RCC 7860 (cell line): ENCODE results near the gene OTUB2.
A peak's percentile ranks its signal among the peaks of the same experiment; 100 is the strongest.
"Not testable (repeated sequence)": the region's sequence is repeated elsewhere in the genome, so short reads cannot be mapped to it uniquely, and the experiment has no call there.

Experiments
- DNase-seq: peaks from one replicate; pipeline ENCODE4 v3.0.0-alpha.2; 2015; ENCODE audit warnings: low spot score
- FAIRE-seq: peaks from 2 replicates; lab custom pipeline; 2012; peaks lifted over from hg19 to GRCh38; lab: Jason Lieb, UNC

OTUB2 gene

DNA sequence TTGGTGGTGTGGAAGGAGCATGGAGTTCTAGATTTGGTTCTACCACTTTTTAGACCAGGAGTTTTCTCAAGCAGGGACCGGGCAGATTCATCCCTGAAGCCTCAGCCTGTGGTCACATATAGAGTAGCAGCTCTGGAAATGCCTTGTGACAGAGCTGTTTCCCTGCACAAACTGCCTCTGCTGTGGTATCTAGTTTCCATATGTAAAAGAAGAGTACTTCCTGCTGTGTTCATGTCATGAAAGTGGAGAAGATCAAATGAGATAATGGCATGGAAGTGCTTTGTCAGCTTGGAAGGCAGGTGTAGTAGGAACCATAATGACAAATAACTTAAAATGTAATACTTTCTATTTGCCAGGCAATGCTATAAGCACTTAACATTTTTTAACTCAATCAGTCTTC, 26.1 kb downstream of the OTUB2 start:
- FAIRE-seq (no peak), DNase-seq (no peak)

DNA sequence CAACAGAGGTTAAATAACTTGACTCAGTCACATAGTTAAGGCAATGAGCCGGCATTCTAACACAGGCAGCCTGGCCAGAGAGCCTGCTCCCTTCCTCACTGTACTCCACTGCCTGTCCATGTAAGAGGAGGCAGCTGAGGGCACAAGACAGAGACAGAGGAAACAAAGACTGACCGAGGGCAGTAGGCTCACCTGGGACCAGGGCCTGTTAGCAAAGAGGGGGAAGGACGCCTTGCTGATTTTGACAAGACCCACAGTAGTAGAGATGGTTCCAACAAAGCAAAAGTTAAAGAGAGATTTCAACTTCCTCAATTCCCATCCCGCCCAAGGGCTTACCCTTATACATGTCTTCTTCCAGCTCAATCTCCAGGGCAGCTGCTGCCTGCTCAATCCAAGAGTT, 26.5 kb downstream of the OTUB2 start:
- DNase-seq (no peak), FAIRE-seq (no peak)

DNA sequence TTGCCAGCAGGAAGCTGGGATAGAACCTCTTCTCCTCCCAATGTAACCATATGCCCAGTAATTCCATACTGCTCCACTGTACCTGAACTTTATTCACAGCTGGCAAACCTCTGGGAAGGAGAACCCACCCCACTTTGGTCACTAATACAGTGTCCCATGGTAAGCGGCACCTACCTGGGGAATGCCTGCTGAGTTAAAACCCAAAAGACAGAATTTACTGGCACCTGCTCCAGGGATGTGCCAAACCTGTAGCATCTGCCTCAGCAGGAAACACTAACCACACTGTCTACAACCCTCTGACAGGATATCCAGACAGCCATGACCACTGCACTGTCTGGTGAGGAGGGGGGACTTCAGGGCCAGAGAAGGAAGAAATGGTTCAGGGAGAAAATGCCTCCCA, 28.3 kb downstream of the OTUB2 start:
- DNase-seq, result no peak
- FAIRE-seq, result no peak

DNA sequence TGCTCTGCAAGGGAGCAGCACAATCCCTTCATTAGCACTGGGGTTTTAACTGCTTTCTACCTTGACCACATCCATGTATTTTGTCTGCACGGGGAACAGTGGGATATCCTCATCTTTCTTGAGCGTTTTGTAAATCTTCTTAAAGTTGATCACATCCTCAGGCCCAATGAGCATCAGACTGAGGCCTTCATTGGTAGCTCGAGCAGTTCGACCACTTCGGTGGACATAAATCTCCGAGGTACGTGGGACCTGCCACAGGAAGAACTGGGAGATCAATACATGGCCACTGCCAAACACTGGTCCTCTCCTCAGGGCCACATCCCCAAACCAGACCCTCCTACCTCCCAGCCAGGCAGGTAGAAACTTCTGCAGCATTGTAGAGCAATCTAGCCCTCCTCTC, 28.8 kb downstream of the OTUB2 start:
- FAIRE-seq, result no peak
- no peak for DNase-seq

DNA sequence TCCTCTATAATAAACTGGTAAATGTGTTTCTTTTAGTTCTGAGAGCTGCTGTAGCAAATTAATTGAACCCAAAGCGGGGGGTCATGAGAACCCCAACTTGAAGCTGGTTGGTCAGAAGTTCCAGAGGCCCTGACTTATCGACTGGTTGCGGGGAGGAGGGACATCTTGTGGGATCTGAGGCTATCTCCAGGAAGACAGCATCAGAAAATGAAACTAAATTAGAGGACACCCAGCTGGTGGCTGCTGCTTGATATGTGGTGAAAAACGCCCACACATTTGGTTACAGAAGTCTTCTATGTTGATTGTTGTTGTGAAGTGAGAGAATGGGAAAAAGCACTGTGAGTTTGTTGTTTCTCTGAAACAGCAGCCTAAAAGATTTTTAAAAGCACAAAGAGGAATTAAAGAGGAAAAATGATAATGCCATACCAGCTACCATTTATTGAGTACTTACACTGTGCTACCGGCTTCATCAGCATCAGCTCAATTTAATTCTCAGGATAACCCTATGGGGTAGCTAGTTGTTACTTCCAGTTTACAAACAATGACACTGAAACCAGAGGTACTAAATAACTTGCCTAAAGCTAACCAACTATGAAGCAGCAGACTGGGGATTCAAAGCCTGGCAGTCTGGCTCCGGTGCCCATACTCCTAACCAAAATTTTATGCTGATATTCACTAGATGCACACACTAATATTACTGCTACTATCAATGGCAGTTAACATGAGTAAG, 30.6 kb downstream of the OTUB2 start:
- FAIRE-seq (no peak), DNase-seq (no peak)

DNA sequence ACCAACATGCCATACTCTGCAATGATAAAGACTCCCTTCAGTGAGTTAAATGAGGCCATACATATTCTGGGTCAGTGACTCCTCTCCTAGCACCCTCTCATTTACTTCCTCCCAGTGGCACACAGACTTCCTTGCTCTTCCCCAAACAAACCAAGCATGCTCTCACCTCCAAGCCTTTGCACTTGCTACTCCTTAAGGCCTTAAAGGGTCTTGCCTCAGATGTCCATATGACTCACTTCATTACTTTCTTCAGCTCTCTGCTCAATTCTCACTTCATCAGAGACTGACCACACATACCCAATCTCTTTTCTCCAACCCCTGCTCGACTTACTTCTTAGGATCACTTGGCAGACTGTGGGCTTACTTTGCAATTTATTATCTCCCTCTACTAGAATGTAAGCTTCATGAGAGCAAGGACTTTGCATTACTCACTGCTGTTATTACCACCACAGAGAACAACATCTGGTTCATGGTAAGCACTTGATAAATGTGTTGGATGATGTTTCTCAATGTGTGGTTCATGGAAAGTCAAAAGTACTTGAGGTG, 32.1 kb downstream of the OTUB2 start:
- no peak for DNase-seq
- no peak for FAIRE-seq

DNA sequence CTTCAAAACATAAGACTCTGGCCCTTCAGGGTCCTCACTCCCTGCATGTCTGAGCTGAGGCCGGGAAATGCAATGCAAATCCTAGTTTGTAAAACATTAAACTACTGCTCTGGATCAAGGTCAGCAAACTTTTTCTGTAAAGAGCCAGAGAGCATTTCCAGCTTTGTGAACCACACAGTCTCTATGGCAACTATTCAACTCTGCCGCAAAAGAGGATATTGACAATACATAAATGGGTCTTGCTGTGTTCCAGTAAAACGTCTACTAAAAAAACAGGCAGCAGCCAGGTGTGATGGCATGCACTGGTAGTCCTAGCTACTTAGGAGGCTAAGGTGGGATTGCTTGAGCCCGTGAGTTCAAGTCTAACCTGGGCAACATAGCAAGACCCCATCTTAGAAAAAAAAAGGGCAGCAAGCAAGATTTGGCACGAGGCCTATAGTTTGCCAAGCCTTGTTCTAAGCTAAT, 32.6 kb downstream of the OTUB2 start:
- FAIRE-seq (no peak), DNase-seq (no peak)

DNA sequence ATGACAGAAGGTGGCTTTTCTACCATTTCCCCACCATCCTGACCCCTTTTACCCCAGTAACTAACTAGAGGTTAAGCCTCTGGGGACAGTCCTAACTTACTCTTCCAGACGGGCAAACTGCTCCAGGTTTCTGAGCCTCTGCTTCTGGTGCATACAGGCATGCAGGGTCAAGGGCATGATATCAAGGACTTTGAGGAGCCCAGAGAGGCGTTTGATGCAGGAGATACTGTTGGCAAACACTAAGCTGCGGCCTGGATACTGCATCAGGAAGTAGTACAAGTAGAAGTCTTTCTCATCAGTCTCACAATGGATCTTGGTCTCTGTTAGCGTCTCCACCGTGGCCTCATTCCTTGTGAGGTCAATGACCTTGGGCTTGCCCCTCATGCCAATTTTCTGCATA, 33.9 kb downstream of the OTUB2 start:
- DNase-seq, result no peak
- no peak for FAIRE-seq

DNA sequence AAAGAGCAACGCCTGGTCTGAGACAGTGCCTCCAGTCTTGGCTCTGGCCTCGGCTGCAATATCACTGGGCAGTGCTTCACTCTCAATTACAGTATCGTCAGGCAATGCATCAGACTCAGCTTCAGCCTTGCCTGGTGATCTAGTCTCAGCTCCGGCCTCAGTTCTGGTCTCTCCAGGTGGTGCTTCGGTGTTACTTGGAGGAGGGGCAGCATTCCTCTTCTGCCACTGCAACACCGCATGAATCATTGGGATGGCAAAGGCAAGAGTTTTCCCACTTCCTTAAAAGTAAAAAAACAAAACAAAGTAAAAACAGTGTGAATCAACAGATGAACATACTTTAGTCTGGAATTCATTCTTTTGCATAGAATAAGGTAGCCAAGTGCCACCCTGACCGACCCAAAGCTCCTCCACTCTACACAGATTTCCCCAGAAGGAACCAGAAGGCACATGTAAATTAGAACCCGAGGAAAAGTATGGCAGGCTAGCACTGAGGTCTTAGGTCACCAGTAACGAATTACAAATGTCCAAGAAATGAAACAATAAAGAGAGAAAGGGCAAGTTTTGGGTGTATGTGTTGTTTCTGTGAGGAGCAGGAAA, 36.3 kb downstream of the OTUB2 start:
- peak; percentile 37 for DNase-seq
- FAIRE-seq, result no peak

DNA sequence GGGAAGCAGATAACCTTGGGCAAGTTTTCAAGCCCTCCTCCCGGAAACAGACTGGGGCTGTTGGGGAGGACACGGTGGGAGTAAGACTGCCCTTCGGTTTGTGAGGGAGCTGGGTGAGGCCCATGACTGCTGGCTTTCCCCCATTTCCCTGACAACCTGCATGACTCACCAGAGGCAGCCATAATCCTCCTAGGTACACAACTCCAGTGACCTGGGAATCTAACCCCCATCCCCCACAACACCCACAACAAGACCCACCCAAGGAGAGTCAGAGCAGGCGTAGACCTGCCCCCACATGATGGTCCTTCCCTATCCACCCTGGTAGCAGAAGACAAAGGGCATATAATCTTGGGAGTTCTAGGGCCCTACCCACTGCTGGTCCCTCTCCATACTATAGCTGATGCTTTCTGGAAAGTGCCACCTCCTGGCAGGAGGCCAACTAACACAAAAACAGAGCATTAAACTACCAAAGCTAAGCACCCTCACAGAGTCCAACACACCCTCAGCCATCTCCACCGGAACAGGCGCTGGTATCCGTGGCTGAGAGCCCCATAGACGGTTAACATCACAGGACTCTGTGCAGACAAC, 40.0 kb downstream of the OTUB2 start:
- FAIRE-seq, result no peak
- DNase-seq, result peak; percentile 5

DNA sequence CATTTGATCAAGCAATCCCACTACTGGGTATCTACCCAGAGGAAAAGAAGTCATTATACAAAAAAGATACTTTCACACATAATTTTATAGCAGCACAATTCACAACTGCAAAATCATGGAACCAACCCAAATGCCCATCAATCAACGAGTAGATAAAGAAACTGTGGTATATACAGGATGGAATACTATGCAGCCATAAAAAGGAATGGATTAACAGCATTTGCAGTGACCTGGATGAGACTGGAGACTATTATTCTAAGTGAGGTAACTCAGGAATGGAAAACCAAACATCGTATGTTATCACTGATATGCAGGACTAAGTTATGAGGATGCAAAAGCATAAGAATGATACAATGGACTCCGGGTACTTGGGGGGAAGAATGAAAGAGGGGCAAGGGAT, 45.9 kb downstream of the OTUB2 start:
- FAIRE-seq, result not testable (repeated sequence)

DNA sequence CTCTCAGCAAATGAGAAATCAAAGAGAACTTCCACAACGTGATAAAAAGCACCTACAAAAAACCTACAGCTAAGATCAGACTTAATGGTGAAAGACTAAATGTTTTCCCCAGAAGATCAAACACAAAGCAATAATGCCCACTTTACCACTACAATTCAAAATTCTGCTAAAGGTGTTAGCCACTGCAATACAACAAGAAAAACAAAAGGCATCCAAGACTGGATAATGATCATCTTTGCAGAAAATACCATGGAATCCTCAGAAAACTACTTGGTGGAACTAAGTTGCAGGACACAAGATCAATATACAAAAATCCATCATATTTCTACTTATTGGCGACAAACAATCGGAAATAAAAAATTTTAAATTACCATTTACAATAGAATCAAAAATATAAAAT, 48.4 kb downstream of the OTUB2 start:
- no peak for FAIRE-seq
- no peak for DNase-seq

More for the DNA sequence above, 45.9 kb downstream of the OTUB2 start:
- not testable (repeated sequence) for DNase-seq

DNA sequence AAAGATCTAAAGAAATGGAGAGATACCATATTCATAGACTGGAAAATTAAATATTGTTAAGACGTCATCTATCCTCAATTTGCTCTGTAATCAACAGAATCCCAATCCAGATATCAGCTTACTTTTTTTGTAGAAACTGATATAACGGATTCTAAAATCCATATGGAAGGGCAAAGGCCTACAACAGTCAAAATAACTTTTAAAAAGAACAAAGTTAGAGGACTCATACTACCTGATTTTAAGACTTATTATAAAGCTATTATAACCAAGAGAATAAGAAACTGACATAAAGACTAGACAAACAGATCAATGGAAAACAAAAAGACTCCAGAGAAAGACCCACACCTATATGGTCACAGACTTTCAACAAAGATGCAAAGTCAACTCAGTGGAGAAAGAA, 48.9 kb downstream of the OTUB2 start:
- no peak for FAIRE-seq

DNA sequence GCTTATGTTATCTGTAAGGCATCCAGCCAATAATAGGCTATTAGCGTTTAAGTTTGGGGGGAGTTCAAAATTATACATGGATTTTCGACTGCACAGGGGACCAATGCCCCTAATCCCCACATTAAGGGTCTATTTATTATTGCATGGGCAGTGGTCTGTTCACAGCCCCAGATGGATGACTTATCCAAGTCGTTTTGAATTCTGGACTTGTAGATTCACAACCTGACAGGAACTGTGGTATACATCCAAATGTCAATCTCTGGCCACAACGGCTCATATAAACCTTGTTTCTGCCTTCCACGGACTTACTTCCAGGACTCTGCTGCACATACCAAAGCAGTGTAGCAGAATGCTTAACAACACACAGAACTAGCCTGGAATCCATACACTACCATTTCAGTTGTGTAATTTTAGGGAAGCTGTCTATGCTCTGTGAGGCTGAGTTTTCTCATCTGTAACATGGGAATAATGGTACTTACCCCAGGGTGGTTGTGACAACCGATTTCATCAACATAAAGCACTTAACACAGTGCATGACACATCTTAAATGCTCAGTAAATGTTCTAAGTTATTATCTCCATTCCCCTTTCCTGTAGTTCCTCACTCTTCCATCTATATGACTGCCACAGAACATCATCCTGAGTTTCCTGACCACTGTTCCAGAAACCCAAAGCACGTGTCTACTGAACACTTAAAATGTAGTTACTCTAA, 51.1 kb downstream of the OTUB2 start:
- FAIRE-seq (no peak), DNase-seq (no peak)

More for the DNA sequence above, 48.9 kb downstream of the OTUB2 start:
- no peak for DNase-seq

DNA sequence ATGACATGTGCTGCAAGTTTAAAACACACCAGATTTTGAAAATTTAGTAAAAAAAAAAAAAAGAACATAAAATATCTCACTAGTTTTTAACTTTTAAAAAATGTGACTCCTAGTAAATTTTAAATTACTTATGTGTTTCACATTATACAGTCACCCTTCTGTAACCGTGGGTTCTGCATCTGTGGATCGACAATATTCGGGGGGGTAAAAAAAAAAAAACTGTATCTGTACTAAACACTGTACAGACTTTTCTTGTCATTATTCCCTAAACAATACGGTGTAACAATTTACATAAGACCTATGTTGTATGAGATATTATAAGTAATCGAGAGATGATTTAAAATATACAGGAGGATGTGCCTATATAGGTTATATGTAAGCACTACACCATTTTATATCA, 51.7 kb downstream of the OTUB2 start:
- DNase-seq (no peak), FAIRE-seq (no peak)

DNA sequence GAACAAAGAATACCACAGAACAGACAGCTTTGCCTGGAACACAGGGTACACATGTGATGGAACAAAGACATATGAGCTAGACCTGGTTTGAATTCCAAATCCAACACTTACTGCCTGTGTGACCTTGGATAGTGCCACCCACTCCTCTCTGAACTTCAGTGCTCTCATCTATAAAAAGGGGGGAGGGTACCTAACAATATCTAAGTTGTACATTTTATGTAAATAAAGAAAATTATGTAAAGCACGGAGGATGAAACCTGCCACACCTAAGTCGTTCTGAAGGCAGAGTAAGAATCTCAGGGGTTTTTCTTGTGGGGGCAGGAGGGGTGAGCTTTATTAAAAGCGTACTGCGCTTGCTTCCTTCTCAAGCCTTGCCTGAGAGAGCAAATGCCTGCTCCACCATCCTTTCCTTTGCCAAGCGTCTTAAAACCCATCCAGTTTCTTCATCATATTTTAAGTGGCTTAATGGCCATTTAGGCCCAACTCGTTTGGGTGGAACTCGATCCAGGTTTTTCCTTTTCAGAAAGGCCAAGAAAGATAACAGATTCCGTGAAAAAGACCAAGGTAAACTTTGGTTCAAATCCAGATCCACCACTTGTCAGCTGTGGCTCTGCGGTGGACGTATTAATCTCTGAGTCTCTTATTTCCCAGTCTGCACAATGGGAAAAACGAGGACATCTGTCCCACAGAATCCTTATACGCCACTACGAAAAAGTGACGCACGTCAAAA, 53.9 kb downstream of the OTUB2 start:
- DNase-seq (no peak), FAIRE-seq (no peak)

DNA sequence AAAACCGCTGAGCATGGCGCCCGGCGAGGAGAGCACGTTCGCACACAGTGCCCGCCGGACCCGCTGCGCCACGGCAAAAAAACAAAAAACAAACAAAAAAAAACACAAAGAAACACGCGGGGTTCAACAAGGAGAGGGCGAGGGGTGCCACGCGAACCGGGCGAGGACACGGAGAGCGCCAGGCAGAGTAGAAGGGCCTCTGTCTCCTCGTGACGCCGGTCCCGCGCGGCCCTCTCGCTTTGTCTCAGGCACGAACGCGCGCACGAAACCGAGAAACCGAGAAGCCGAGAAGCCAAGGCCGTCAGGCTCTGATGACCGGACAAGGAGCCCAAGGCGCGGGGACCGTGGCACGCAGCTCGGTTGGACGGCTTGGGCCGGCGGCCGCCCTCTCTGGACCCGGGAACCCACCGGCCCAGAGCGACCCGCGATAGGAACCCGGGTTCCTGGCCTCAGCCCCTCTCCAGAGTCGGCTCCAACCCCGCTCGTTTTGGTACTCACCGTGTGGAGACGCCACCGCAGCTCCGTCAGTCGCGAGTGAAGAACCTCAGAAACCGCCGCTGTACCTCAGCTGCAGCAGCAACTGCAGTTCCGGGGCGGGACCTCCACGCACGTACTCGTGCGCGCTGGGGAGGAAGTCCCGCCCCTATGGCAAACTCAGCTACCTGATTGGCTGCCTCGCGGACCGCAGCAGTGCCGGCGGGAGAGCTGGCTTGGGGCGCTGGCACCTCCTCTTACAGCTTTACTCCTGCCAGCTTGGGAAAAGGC, 54.7 kb downstream of the OTUB2 start, which contains the start of the genes DDX24 and IFI27L1:
DDX24 (minus strand) TSS at position 582 of the 765 bp plus-strand sequence. CDS start 1,460 bp downstream, outside the sequence.
IFI27L1 (plus strand) TSS at position 690 of the 765 bp plus-strand sequence. CDS start 15,628 bp downstream, outside the sequence.
- DNase-seq (peak; percentile 73), FAIRE-seq (peak; percentile 15)

DNA sequence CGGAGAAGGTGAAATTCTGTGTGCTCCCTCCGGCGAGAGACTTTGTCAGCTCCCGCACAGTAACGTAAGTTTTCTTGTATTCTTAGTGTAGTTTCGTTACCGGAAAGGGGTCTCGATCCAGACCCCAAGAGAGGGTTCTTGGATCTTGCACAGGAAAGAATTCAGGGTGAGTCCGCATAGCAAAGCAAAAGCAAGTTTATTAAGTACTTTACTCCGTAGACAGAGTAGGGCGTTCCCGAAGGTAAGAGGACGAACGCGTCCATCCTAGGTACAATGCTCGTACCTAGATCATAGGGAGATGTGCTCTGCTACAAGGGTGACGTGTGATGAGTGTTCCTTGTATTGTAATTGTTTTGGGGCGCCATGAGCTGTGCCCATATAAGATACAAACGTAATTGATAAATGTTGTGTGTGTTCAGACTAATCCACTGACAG, 55.3 kb downstream of the OTUB2 start:
- no peak for DNase-seq
- FAIRE-seq, result no peak

DNA sequence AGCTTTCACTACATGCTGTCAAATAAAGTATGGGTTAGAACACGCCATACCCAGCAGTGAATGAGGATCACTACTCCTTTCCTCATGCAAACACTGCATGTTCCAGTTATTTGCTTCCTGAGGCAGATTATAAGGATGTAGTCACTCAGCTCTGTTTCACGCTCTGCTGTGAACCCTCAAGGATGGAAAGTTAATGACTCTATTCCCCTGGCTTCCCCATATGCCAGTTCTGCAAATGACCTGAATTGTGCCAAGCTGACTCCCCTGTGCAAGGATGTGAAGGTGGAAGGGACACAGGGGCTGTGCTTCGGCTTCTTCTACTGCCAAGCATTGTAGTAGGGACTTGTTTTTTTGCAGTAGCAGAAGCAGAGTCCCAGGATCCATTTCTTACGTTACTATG, 61.8 kb downstream of the OTUB2 start:
- no peak for DNase-seq
- no peak for FAIRE-seq

DNA sequence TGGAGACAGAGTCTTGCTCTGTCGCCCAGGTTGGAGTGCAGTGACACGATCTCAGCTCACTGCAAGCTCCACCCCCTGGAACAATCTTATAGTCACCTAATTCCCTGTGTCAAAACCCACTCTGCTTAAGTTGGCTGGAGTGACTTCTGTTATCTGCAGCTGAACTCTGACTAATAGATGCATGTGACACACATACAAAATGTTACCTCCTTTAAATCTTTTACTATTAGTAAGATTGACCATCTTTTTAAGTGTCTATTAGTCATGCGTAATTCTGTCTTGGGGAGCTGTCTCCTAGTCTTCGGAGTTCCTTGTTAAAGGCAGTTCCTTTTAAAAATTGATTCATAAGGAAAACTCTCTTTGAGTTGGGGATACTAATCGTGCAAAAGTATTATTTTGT, 62.4 kb downstream of the OTUB2 start:
- DNase-seq, result peak; percentile 44
- FAIRE-seq, result peak; percentile 7
